GM13977 (cell line): ENCODE measurements around the gene ATG10.

Experiments used
- DNase-seq: peaks from one replicate; pipeline ENCODE4 v3.0.0; 2012; ENCODE audit warnings: low spot score
- in situ Hi-C: fragments of 300-500 bp; cut with MboI; formaldehyde crosslinking; loops from one replicate; pipeline ENCODE4 v1.12.0; 2022; ENCODE audit warnings: low sequenced_read_pairs, low pct_unique_long_range_greater_than_20kb, mixed read lengths, inconsistent platforms; ENCODE audit not compliant: unreplicated experiment
- TF ChIP-seq, protein P1 (sequence below): IDR thresholded peaks from 2 replicates; pipeline ENCODE4 v1.5.1; 2012; ENCODE audit warnings: mild to moderate bottlenecking, control low read depth; ENCODE audit not compliant: insufficient read depth; ENCODE audit errors: extremely low read depth, missing control alignments

The ATG10 gene

DNA sequence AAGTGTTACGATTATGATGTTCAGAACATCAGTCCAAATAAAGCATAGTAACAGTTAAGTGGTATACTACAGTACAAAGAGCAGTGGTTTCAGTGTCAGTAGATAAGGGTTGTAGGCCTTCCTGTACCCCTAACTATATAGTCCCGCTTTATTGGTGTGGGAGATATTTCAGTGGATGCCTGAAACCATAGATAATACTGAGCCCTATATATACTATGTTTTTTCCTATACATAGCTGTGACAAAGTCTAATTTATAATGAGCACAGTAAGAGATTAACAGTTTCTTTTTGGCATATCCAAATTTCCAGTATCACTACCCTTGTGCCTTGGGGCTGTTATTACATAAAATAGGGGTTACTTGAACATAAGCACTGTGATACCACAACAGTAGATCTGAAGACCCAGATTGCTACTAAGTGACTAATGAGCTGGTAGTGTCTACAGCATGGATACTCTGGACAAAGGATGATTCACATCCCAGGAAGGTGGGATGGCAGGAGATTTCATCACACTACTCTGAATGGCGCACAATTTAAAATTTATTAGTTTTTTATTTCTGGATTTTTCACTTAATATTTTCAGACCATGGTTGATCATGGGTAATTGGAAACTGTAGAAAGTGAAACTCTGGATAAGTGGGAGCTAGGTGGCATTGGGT, 187.1 kb downstream of the ATG10 start:
- DNase-seq, result no peak
- in situ Hi-C loops, result loop anchor here (25.0 kb wide), 1 partner anchor 647 kb away; no protein-coding TSS in a partner anchor
- TF ChIP-seq, protein P1, sequence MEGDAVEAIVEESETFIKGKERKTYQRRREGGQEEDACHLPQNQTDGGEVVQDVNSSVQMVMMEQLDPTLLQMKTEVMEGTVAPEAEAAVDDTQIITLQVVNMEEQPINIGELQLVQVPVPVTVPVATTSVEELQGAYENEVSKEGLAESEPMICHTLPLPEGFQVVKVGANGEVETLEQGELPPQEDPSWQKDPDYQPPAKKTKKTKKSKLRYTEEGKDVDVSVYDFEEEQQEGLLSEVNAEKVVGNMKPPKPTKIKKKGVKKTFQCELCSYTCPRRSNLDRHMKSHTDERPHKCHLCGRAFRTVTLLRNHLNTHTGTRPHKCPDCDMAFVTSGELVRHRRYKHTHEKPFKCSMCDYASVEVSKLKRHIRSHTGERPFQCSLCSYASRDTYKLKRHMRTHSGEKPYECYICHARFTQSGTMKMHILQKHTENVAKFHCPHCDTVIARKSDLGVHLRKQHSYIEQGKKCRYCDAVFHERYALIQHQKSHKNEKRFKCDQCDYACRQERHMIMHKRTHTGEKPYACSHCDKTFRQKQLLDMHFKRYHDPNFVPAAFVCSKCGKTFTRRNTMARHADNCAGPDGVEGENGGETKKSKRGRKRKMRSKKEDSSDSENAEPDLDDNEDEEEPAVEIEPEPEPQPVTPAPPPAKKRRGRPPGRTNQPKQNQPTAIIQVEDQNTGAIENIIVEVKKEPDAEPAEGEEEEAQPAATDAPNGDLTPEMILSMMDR, result no peak

GRCh38 chr5:82160948-82161347, 189.1 kb downstream of the ATG10 start:
- TF ChIP-seq, protein P1, result no peak
- no peak for DNase-seq
- in situ Hi-C loops, result loop anchor here (25.0 kb wide), 1 partner anchor 649 kb away; no protein-coding TSS in a partner anchor

DNA sequence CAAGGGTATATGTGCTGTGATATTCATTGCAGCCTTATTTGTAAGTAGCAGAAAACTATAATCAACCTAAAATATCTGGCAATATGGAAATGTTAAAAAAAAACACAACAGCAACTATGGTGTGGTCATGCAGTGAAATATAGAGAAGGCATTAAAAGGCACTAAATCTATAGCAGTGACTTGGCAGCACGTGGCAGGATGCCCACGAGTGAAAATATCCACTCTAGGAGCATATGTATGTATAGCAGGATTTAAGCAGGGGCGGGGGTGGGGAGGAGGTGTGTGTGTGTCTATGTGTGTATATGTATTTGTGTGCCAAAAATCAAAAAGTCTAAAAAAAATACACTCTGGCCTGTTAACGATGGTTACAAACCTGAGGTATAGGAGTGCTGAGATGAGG, 190.8 kb downstream of the ATG10 start:
- in situ Hi-C loops, result loop anchor here (25.0 kb wide), 1 partner anchor 650 kb away; no protein-coding TSS in a partner anchor
- no peak for DNase-seq
- TF ChIP-seq, protein P1, result no peak

- DNase-seq, result no peak
- in situ Hi-C loops, result loop anchor here (25.0 kb wide), 1 partner anchor 651 kb away; no protein-coding TSS in a partner anchor
- TF ChIP-seq, protein P1, result no peak
Observed at GRCh38 chr5:82163452-82164175, 191.8 kb downstream of the ATG10 start.

GRCh38 chr5:82164176-82164976, 192.6 kb downstream of the ATG10 start:
- no peak for DNase-seq

More at GRCh38 chr5:82164176-82164976, 192.6 kb downstream of the ATG10 start:
- in situ Hi-C loops, result loop anchor here (25.0 kb wide), 1 partner anchor 652 kb away; no protein-coding TSS in a partner anchor
- TF ChIP-seq, protein P1, result no peak
